ENCODE measurements around the gene SOX8. TPM values are rescaled to one million over a fixed set of nuclear protein-coding genes. Genes with fewer than 3 reads are reported as not detected.
A peak's percentile ranks its signal among the peaks of the same experiment; 100 is the strongest.

Gene SOX8
- total RNA-seq, 1 experiment from 2014 or later: 0.47 TPM

DNA sequence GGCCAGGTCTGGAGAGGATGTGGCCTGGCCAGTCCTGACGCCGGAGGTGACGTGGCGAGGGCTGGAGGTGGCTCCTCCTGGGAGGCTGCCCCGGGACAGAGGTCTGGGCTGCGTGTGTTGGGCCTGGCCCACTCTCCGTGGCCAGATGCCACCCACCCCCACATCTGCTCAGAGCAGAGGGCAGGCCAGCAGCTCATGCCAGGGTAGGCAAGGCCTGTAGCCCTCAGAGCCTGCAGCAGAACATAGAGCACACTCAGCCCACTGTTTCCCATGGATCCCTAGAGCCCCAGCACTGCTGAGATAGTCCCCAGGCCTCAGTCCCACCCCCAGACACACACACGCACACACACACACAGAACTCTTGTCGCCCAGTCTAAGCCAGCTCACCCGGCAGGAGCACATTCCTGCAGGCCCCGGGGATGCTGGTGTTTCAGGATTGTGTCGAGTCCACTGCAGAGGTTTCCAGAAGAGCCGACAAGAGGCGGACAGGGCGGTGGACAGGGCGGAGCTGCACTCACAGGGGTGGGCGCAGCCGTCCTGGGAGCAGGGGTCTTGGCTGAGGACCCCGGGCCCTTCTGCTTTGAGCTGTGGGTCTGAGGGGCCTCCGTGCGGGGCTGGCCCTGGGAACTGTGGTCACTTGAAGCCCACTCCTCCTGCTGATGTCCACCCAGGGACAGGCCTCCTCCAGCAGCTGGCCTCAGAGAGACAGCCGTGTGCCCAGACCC, 33.4 kb downstream of the SOX8 start:
- POLR2A ChIA-PET (ENCODE audit: unreplicated experiment): no interaction called here
- H3K27me3 ChIP-seq (ENCODE audit: low read length): peaks cover 34% of the 10 kb centered on the region
- H3K9me2 ChIP-seq (replicated peaks; ENCODE audit: low read length): no peaks in the 10 kb centered on the region
- H3K27ac ChIP-seq (ENCODE audit: low read length): no peak overlapping the region
- no peaks in the 10 kb centered on the region for H3F3A ChIP-seq (ENCODE audit: low read length, unreplicated experiment)
- no TSS peak for BruUV-seq (replicated peaks)
- intact Hi-C loops (cut with micrococcal nuclease): no loop called here
- CTCF ChIA-PET: no interaction called here
- ATAC-seq: no peak
- H3K4me1 ChIP-seq (ENCODE audit: insufficient read depth, low read length): no peaks in the 10 kb centered on the region
- H2AFZ ChIP-seq (ENCODE audit: low read length): no peak overlapping the region
- H3K4me3 ChIP-seq (ENCODE audit: low read length): no peak overlapping the region
- H3K9me3 ChIP-seq (ENCODE audit: low read length): no peaks in the 10 kb centered on the region
- H3K9ac ChIP-seq (ENCODE audit: low read length): no peak overlapping the region
- TF ChIP-seq EZH2 (IDR thresholded peaks at IDR 0.05; ENCODE audit: low read length, unreplicated experiment) (no peak), EZH2phosphoT487 (IDR thresholded peaks at IDR 0.05; ENCODE audit: borderline replicate concordance, low read length) (no peak)
- TF ChIP-seq, protein P1, sequence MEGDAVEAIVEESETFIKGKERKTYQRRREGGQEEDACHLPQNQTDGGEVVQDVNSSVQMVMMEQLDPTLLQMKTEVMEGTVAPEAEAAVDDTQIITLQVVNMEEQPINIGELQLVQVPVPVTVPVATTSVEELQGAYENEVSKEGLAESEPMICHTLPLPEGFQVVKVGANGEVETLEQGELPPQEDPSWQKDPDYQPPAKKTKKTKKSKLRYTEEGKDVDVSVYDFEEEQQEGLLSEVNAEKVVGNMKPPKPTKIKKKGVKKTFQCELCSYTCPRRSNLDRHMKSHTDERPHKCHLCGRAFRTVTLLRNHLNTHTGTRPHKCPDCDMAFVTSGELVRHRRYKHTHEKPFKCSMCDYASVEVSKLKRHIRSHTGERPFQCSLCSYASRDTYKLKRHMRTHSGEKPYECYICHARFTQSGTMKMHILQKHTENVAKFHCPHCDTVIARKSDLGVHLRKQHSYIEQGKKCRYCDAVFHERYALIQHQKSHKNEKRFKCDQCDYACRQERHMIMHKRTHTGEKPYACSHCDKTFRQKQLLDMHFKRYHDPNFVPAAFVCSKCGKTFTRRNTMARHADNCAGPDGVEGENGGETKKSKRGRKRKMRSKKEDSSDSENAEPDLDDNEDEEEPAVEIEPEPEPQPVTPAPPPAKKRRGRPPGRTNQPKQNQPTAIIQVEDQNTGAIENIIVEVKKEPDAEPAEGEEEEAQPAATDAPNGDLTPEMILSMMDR (conservative IDR thresholded peaks at IDR 0.05; ENCODE audit: low read depth, low read length): no peak
- no peaks in the 10 kb centered on the region for H3K36me3 ChIP-seq (ENCODE audit: low read depth, low read length)
- H4K20me1 ChIP-seq (ENCODE audit: low read length): no peaks in the 10 kb centered on the region
- H3K4me2 ChIP-seq (ENCODE audit: low read length): no peak overlapping the region
- DNase-seq: no peak
- H3K79me2 ChIP-seq (ENCODE audit: low read length): no peaks in the 10 kb centered on the region

DNA sequence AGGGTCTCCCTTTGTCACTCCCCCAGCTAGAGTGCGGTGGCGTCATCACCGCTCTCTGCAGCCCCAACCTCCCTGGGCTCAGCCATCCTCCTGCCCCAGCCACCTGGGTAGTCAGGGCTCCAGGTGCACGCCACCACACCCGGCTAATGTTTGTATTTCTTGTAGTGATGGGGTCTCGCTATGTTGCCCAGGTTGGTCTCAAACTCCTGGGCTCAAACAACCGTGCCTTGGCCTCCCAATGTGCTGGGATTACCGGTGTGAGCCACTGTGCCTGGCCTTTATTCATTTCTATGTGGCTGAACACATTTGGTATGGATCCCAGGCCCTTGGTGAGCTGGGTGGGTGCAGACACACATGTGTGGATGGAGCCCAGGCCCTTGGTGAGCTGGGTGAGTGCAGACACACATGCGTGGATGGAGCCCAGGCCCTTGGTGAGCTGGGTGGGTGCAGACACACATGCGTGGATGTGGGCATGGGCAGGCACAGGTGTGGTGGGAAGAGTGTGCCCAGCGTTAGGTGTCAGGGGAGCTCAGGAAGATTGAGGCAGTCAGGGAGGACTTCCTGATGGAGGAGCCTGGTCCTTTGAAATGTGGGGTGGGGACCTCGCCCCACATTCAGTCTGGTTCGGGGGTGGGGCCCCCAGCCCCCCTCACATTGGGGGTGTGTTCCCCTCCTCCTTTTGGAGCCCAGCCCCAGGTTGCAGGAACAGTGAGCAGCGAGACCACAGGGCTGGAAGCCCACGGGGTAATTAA, 37.1 kb downstream of the SOX8 start:
- Histone ChIP-seq H3K9me3 (ENCODE audit: low read length) (no peaks in the 10 kb centered on the region), H2AFZ (ENCODE audit: low read length) (peak overlapping the region; percentile 63; the same call in 1 of the 2 replicates), H3K27ac (ENCODE audit: low read length) (no peak overlapping the region), H3K4me2 (ENCODE audit: low read length) (peak overlapping the region; percentile 81), H3F3A (ENCODE audit: low read length, unreplicated experiment) (no peaks in the 10 kb centered on the region), H3K4me3 (ENCODE audit: low read length) (no peak overlapping the region), H3K27me3 (ENCODE audit: low read length) (peaks cover 8% of the 10 kb centered on the region; the same call in 1 of the 2 replicates), H3K36me3 (ENCODE audit: low read depth, low read length) (no peaks in the 10 kb centered on the region), H3K9ac (ENCODE audit: low read length) (no peak overlapping the region), H4K20me1 (ENCODE audit: low read length) (no peaks in the 10 kb centered on the region), H3K79me2 (ENCODE audit: low read length) (no peaks in the 10 kb centered on the region), H3K9me2 (replicated peaks; ENCODE audit: low read length) (no peaks in the 10 kb centered on the region), H3K4me1 (ENCODE audit: insufficient read depth, low read length) (no peaks in the 10 kb centered on the region)
- BruUV-seq (replicated peaks): no TSS peak
- TF ChIP-seq EZH2phosphoT487 (IDR thresholded peaks at IDR 0.05; ENCODE audit: borderline replicate concordance, low read length) (no peak), EZH2 (IDR thresholded peaks at IDR 0.05; ENCODE audit: low read length, unreplicated experiment) (no peak)
- TF ChIP-seq, protein P1 (conservative IDR thresholded peaks at IDR 0.05; ENCODE audit: low read depth, low read length): no peak
- DNase-seq: no peak
- POLR2A ChIA-PET (ENCODE audit: unreplicated experiment): no interaction called here
- intact Hi-C loops (cut with micrococcal nuclease): no loop called here
- CTCF ChIA-PET: no interaction called here
- no peak for ATAC-seq

Data from PC-3 (cell line).